ENCODE data around the gene VASH2.
"Not testable (repeated sequence)": the region's sequence is repeated elsewhere in the genome, so short reads cannot be mapped to it uniquely, and the experiment has no call there.

Gene VASH2

GRCh38 chr1:212981025-212981495, 30.7 kb downstream of the VASH2 start:
- no peak for DNase-seq (ENCODE audit: low read depth)

- no peak for DNase-seq (ENCODE audit: low read depth)
These were observed 31.4 kb downstream of the VASH2 start for GRCh38 chr1:212981571-212982328.

- DNase-seq (ENCODE audit: low read depth), result no peak
These were observed 32.2 kb downstream of the VASH2 start for GRCh38 chr1:212982430-212983152.

- no peak for DNase-seq (ENCODE audit: low read depth)
These were observed 33.1 kb downstream of the VASH2 start for GRCh38 chr1:212983482-212983881.

- no peak for DNase-seq (ENCODE audit: low read depth)
These were observed 34.4 kb downstream of the VASH2 start for GRCh38 chr1:212984522-212985291.

- DNase-seq (ENCODE audit: low read depth), result no peak
These were observed 36.2 kb downstream of the VASH2 start for GRCh38 chr1:212986551-212986950.

GRCh38 chr1:212987702-212988322, 37.5 kb downstream of the VASH2 start:
- peak; percentile 62 for DNase-seq (ENCODE audit: low read depth)

- DNase-seq (ENCODE audit: low read depth), result no peak
These were observed 39.9 kb downstream of the VASH2 start for GRCh38 chr1:212990276-212990675.

GRCh38 chr1:212993960-212994359, 43.6 kb downstream of the VASH2 start:
- DNase-seq (ENCODE audit: low read depth), result not testable (repeated sequence)

- no peak for DNase-seq (ENCODE audit: low read depth)
These were observed 44.6 kb downstream of the VASH2 start for GRCh38 chr1:212994926-212995325.

- DNase-seq (ENCODE audit: low read depth), result no peak
These were observed 52.9 kb downstream of the VASH2 start for GRCh38 chr1:213003256-213003655.

- no peak for DNase-seq (ENCODE audit: low read depth)
These were observed 58.2 kb downstream of the VASH2 start for GRCh38 chr1:213008564-213008963.

- peak; percentile 47 for DNase-seq (ENCODE audit: low read depth)
These were observed 64.3 kb downstream of the VASH2 start for GRCh38 chr1:213014642-213015041.

GRCh38 chr1:213015099-213016050, 65.0 kb downstream of the VASH2 start, which contains the start of gene ANGEL2:
ANGEL2 (minus strand) TSS chr1:213015867; CDS start chr1:213015671, 196 bp downstream.
- DNase-seq (ENCODE audit: low read depth), result peak; percentile 99

- DNase-seq (ENCODE audit: low read depth), result peak; percentile 7
These were observed 67.3 kb downstream of the VASH2 start for GRCh38 chr1:213017447-213018273.

GRCh38 chr1:213019450-213019849, 69.1 kb downstream of the VASH2 start:
- no peak for DNase-seq (ENCODE audit: low read depth)

- no peak for DNase-seq (ENCODE audit: low read depth)
These were observed 69.7 kb downstream of the VASH2 start for GRCh38 chr1:213020016-213020415.

GRCh38 chr1:213027024-213027423, 76.7 kb downstream of the VASH2 start:
- not testable (repeated sequence) for DNase-seq (ENCODE audit: low read depth)

- no peak for DNase-seq (ENCODE audit: low read depth)
These were observed 82.3 kb downstream of the VASH2 start for GRCh38 chr1:213032651-213033050.

GRCh38 chr1:213034713-213035112, 84.4 kb downstream of the VASH2 start:
- DNase-seq (ENCODE audit: low read depth), result no peak

All from iris pigment epithelial cell (primary cell).